HCT116 (cell line): ENCODE results near the gene BLOC1S3.

Experiments
- CTCF ChIP-seq, 3 experiments: fragments of 200-600 bp in 1 of 3; sonication (generic) in 1 of 3; IDR thresholded peaks in 2 of 3; conservative IDR thresholded peaks in 1 of 3; 2 replicates each; pipeline ENCODE4 v1.5.1; 2012 to 2017; ENCODE audit warnings: low read depth in 2 of 3, low read length in 2 of 3, antibody characterized with exemption in 1 of 3, borderline replicate concordance in 1 of 3, control low read depth in 1 of 3, mild to moderate bottlenecking in 1 of 3, mixed read lengths in 1 of 3, mixed run types in 1 of 3, moderate library complexity in 1 of 3; ENCODE audit not compliant: insufficient read depth in 1 of 3
- EZH2 ChIP-seq: fragments of 200-600 bp; sonication (generic); IDR thresholded peaks from 2 replicates; pipeline ENCODE4 v1.6.1; 2017; ENCODE audit warnings: antibody characterized with exemption, mixed run types
- EZH2phosphoT487 ChIP-seq: fragments of 200-600 bp; IDR thresholded peaks from 2 replicates; pipeline ENCODE4 v1.6.1; 2018; ENCODE audit warnings: antibody characterized with exemption, borderline replicate concordance
- FOSL1 ChIP-seq: IDR thresholded peaks from 2 replicates; pipeline ENCODE4 v1.6.1; 2012; ENCODE audit warnings: low read depth
- JUND ChIP-seq: IDR thresholded peaks from 2 replicates; pipeline ENCODE4 v1.6.1; 2012
- POLR2A ChIP-seq: IDR thresholded peaks from 2 replicates; pipeline ENCODE4 v1.7.0; 2011; ENCODE audit warnings: borderline replicate concordance; ENCODE audit not compliant: insufficient read depth, insufficient read length; ENCODE audit errors: extremely low read depth
- POLR2AphosphoS5 ChIP-seq: IDR thresholded peaks from 2 replicates; pipeline ENCODE4 v1.6.1; 2011; ENCODE audit warnings: mild to moderate bottlenecking, low read depth, low read length, moderate library complexity
- RAD21 ChIP-seq: IDR thresholded peaks from 2 replicates; pipeline ENCODE4 v1.6.1; 2012; ENCODE audit warnings: low read depth, mild to moderate bottlenecking

DNA sequence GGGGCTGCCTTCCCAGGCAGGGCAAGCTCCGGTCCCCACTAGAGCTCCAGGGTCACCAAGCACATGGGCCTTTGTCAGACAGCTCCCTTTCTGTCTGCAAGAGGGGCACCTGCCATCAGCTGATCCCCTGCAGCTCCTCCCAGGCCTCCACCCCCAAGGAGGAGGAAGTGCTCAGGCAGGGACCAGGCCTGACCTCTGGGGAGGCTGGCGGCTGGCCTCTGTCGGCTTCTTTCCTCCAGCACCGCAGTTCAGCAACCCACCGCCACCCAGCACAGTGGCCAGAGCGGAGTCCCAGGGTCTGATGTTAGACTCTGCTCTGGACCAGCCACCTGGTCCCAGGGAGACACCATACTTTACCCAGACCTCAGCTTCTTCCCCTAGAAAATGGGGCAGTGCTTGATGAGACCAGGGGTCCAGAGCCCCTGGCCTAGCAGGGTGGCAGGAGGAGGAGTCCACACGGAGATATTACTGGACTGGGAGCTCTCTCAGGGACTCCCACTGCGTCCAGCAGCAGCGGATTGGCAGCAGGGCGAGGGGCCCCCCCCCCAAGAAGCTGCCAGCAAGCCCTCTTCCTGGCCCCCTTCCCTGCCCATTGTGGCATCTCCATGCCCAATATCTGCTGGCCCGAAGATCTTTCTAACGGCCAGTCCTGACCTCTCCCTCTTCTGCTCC lies 41.9 kb upstream of the BLOC1S3 start:
- no peak for TF ChIP-seq CTCF (IDR thresholded peaks at IDR 0.05 in 2 of 3, conservative IDR thresholded peaks at IDR 0.05 in 1 of 3; ENCODE audit: borderline replicate concordance in 1 of 3, insufficient read depth in 1 of 3, low read depth in 2 of 3, low read length in 2 of 3)
- no peak for TF ChIP-seq POLR2AphosphoS5
- TF ChIP-seq EZH2, result no peak
- no peak for TF ChIP-seq RAD21
- TF ChIP-seq POLR2A, result no peak
- no peak for TF ChIP-seq JUND
- no peak for TF ChIP-seq FOSL1
- no peak for TF ChIP-seq EZH2phosphoT487
